Liver (tissue), 9 donors: Measurements from ENCODE around the gene LPIN3. TPM values are rescaled to one million over a fixed set of nuclear protein-coding genes. Genes with fewer than 3 reads are reported as not detected.

Experiments used
- DNase-seq: peaks from one replicate; pipeline ENCODE4 v3.0.0-alpha.2; 2017; ENCODE audit warnings: low spot score
- H3K27ac ChIP-seq, 2 donors: one replicate each; pipeline ENCODE4 v1.7.0; 2013; ENCODE audit warnings: inconsistent platforms in 2 of 2, low read length in 2 of 2, control low read depth in 1 of 2, low read depth in 1 of 2, mild to moderate bottlenecking in 1 of 2
- H3K27me3 ChIP-seq, 4 donors: one replicate each; pipeline versions ENCODE4 v1.6.1 to v1.7.0; 2013; ENCODE audit warnings: low read length in 3 of 4, inconsistent platforms in 1 of 4, mild to moderate bottlenecking in 1 of 4, moderate library complexity in 1 of 4; ENCODE audit not compliant: control insufficient read depth in 4 of 4, insufficient read depth in 4 of 4
- H3K36me3 ChIP-seq, 4 donors: one replicate each; pipeline versions ENCODE4 v1.6.1 to v1.7.0; 2013; ENCODE audit warnings: low read length in 3 of 4, mild to moderate bottlenecking in 3 of 4, low read depth in 1 of 4, moderate library complexity in 1 of 4; ENCODE audit not compliant: control insufficient read depth in 4 of 4, insufficient read depth in 3 of 4
- H3K4me1 ChIP-seq, 4 donors: one replicate each; pipeline versions ENCODE4 v1.6.1 to v1.7.0; 2013; ENCODE audit warnings: low read length in 3 of 4, mild to moderate bottlenecking in 3 of 4, moderate library complexity in 1 of 4; ENCODE audit not compliant: control insufficient read depth in 4 of 4, insufficient read depth in 4 of 4
- H3K4me3 ChIP-seq, 3 donors: one replicate each; pipeline versions ENCODE4 v1.6.1 to v1.7.0; 2013; ENCODE audit warnings: low read length in 3 of 3, control low read depth in 1 of 3, low read depth in 1 of 3, mild to moderate bottlenecking in 1 of 3
- H3K9ac ChIP-seq, 2 donors: one replicate each; pipeline ENCODE4 v1.7.0; 2013; ENCODE audit warnings: low read length in 2 of 2, mild to moderate bottlenecking in 2 of 2, moderate library complexity in 2 of 2, control low read depth in 1 of 2, low read depth in 1 of 2
- H3K9me3 ChIP-seq, 4 donors: one replicate each; pipeline versions ENCODE4 v1.6.1 to v1.7.0; 2013; ENCODE audit warnings: low read length in 3 of 4; ENCODE audit not compliant: control insufficient read depth in 4 of 4
- EGR1 ChIP-seq, 2 donors: IDR thresholded peaks; 2 replicates each; pipeline ENCODE4 v1.6.1; 2016 to 2018; ENCODE audit warnings: antibody characterized with exemption in 2 of 2, low read depth in 2 of 2
- FOXA1 ChIP-seq: IDR thresholded peaks from 2 replicates; pipeline ENCODE4 v1.6.1; 2016; ENCODE audit warnings: antibody characterized with exemption
- FOXA2 ChIP-seq: IDR thresholded peaks from 2 replicates; pipeline ENCODE4 v1.6.1; 2016; ENCODE audit warnings: antibody characterized with exemption
- GABPA ChIP-seq, 2 donors: IDR thresholded peaks in 1 of 2; conservative IDR thresholded peaks in 1 of 2; 2 replicates each; pipeline ENCODE4 v1.6.1; 2016; ENCODE audit warnings: antibody characterized with exemption in 2 of 2, mild to moderate bottlenecking in 1 of 2, moderate library complexity in 1 of 2
- HNF4A ChIP-seq, 2 donors: conservative IDR thresholded peaks; 2 replicates each; pipeline ENCODE4 v1.6.1; 2016; ENCODE audit warnings: antibody characterized with exemption in 2 of 2, mild to moderate bottlenecking in 2 of 2
- HNF4G ChIP-seq: IDR thresholded peaks from 2 replicates; pipeline ENCODE4 v1.6.1; 2016; ENCODE audit warnings: antibody characterized with exemption
- JUND ChIP-seq, 2 donors: IDR thresholded peaks; 2 replicates each; pipeline ENCODE4 v1.6.1; 2016; ENCODE audit warnings: antibody characterized with exemption in 2 of 2
- NR2F2 ChIP-seq: IDR thresholded peaks from 2 replicates; pipeline ENCODE4 v1.6.1; 2016; ENCODE audit warnings: antibody characterized with exemption
- RAD21 ChIP-seq, 2 donors: IDR thresholded peaks; 2 replicates each; pipeline ENCODE4 v1.6.1; 2016; ENCODE audit warnings: antibody characterized with exemption in 2 of 2, mild to moderate bottlenecking in 2 of 2
- RXRA ChIP-seq, 2 donors: IDR thresholded peaks; 2 replicates each; pipeline ENCODE4 v1.6.1; 2017 to 2018; ENCODE audit warnings: antibody characterized with exemption in 2 of 2, mild to moderate bottlenecking in 1 of 2
- SP1 ChIP-seq: IDR thresholded peaks from 2 replicates; pipeline ENCODE4 v1.6.1; 2018; ENCODE audit warnings: antibody characterized with exemption, mild to moderate bottlenecking
- TAF1 ChIP-seq: conservative IDR thresholded peaks from 2 replicates; pipeline ENCODE4 v1.6.1; 2016; ENCODE audit warnings: antibody characterized with exemption, mild to moderate bottlenecking
- YY1 ChIP-seq: IDR thresholded peaks from 2 replicates; pipeline ENCODE4 v1.6.1; 2016; ENCODE audit warnings: antibody characterized with exemption, mild to moderate bottlenecking
- WGBS: extraction: QIAGEN DNeasy Blood & Tissue Kit; methylation state at CpG from one replicate; pipeline ENCODE4 v1.1.7; 2013; 5-methylcytosine and 5-hydroxymethylcytosine counted together
- polyA plus RNA-seq, 2 donors: library from polyadenylated mRNA; stranded (reverse) in 1 of 2; unstranded in 1 of 2; fragments of 200-250 nt in 1 of 2; fragments of >200 nt in 1 of 2; fragmentation: Nextera tagmentation in 1 of 2; extraction: Ambion mirVana in 1 of 2; gene quantifications; one replicate each; pipeline versions ENCODE4 v1.2.1 to v1.2.3, GENCODE V29; 2013 to 2015
- total RNA-seq, 2 donors: library from RNA; depleted of rRNA; stranded (reverse); fragments of >200 nt; gene quantifications; one replicate each; pipeline ENCODE4 v1.2.3, GENCODE V29; 2014
- TF ChIP-seq, protein P1 (sequence below): IDR thresholded peaks from 2 replicates; pipeline ENCODE4 v1.6.1; 2016; ENCODE audit warnings: antibody characterized with exemption
- TF ChIP-seq, protein P2 (sequence below): IDR thresholded peaks from 2 replicates; pipeline ENCODE4 v1.6.1; 2016; ENCODE audit warnings: antibody characterized with exemption, mild to moderate bottlenecking
- TF ChIP-seq, protein P3 (sequence below): IDR thresholded peaks from 2 replicates; pipeline ENCODE4 v1.6.1; 2016; ENCODE audit warnings: antibody characterized with exemption
- TF ChIP-seq, protein P4 (sequence below): fragments of 150-350 bp; IDR thresholded peaks from 2 replicates; pipeline ENCODE4 v1.5.1; 2017; ENCODE audit warnings: improper control_type of control experiment, low read depth, low read length; ENCODE audit not compliant: missing input control
- TF ChIP-seq, protein P5 (sequence below): IDR thresholded peaks from 2 replicates; pipeline ENCODE4 v1.6.1; 2016; ENCODE audit warnings: antibody characterized with exemption
- donor health status: healthy.
- donor health status: healthy.
- donor health status: healthy.
- donor health status: healthy.
- donor health status: healthy.

The LPIN3 gene
- total and polyA plus RNA-seq, 4 donors, result 1.5 to 32.4 (median 13.4) TPM

DNA sequence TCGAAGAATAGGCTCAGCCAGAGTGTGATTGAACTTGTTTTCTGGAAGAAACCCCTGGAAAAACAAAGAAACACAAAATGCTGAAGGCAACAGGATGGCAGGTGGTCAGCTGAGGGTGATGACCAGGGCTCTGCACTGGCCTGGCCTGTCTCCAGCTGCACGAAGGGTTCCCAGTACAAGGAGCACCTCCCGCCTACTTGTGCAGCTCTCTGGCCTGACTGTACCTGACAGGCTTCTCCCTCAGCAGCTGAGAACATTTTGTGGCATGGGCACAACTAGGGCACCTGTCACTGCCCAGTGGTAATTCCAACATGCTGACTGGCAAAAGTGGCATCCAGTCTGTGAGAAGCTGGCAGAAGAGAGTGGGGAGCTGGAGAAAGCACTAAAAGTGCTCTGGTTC, 64.8 kb downstream of the LPIN3 start:
- WGBS, result 88% methylated on average over 3 of the region's 3 CpGs
- no peak for TF ChIP-seq RAD21 (IDR thresholded peaks at IDR 0.05)
- no peak for TF ChIP-seq YY1
- no peak for TF ChIP-seq EGR1 (IDR thresholded peaks at IDR 0.05; ENCODE audit: low read depth in 2 of 2)
- TF ChIP-seq, protein P1, sequence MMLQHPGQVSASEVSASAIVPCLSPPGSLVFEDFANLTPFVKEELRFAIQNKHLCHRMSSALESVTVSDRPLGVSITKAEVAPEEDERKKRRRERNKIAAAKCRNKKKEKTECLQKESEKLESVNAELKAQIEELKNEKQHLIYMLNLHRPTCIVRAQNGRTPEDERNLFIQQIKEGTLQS, result no peak
- TF ChIP-seq, protein P2, sequence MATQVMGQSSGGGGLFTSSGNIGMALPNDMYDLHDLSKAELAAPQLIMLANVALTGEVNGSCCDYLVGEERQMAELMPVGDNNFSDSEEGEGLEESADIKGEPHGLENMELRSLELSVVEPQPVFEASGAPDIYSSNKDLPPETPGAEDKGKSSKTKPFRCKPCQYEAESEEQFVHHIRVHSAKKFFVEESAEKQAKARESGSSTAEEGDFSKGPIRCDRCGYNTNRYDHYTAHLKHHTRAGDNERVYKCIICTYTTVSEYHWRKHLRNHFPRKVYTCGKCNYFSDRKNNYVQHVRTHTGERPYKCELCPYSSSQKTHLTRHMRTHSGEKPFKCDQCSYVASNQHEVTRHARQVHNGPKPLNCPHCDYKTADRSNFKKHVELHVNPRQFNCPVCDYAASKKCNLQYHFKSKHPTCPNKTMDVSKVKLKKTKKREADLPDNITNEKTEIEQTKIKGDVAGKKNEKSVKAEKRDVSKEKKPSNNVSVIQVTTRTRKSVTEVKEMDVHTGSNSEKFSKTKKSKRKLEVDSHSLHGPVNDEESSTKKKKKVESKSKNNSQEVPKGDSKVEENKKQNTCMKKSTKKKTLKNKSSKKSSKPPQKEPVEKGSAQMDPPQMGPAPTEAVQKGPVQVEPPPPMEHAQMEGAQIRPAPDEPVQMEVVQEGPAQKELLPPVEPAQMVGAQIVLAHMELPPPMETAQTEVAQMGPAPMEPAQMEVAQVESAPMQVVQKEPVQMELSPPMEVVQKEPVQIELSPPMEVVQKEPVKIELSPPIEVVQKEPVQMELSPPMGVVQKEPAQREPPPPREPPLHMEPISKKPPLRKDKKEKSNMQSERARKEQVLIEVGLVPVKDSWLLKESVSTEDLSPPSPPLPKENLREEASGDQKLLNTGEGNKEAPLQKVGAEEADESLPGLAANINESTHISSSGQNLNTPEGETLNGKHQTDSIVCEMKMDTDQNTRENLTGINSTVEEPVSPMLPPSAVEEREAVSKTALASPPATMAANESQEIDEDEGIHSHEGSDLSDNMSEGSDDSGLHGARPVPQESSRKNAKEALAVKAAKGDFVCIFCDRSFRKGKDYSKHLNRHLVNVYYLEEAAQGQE, result no peak
- no peak for TF ChIP-seq RXRA (IDR thresholded peaks at IDR 0.05)
- TF ChIP-seq, protein P3, sequence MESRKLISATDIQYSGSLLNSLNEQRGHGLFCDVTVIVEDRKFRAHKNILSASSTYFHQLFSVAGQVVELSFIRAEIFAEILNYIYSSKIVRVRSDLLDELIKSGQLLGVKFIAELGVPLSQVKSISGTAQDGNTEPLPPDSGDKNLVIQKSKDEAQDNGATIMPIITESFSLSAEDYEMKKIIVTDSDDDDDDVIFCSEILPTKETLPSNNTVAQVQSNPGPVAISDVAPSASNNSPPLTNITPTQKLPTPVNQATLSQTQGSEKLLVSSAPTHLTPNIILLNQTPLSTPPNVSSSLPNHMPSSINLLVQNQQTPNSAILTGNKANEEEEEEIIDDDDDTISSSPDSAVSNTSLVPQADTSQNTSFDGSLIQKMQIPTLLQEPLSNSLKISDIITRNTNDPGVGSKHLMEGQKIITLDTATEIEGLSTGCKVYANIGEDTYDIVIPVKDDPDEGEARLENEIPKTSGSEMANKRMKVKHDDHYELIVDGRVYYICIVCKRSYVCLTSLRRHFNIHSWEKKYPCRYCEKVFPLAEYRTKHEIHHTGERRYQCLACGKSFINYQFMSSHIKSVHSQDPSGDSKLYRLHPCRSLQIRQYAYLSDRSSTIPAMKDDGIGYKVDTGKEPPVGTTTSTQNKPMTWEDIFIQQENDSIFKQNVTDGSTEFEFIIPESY, result no peak
- TF ChIP-seq SP1, result no peak
- TF ChIP-seq, protein P4, sequence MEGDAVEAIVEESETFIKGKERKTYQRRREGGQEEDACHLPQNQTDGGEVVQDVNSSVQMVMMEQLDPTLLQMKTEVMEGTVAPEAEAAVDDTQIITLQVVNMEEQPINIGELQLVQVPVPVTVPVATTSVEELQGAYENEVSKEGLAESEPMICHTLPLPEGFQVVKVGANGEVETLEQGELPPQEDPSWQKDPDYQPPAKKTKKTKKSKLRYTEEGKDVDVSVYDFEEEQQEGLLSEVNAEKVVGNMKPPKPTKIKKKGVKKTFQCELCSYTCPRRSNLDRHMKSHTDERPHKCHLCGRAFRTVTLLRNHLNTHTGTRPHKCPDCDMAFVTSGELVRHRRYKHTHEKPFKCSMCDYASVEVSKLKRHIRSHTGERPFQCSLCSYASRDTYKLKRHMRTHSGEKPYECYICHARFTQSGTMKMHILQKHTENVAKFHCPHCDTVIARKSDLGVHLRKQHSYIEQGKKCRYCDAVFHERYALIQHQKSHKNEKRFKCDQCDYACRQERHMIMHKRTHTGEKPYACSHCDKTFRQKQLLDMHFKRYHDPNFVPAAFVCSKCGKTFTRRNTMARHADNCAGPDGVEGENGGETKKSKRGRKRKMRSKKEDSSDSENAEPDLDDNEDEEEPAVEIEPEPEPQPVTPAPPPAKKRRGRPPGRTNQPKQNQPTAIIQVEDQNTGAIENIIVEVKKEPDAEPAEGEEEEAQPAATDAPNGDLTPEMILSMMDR, result no peak
- no peak for TF ChIP-seq TAF1
- no peak for TF ChIP-seq HNF4A (conservative IDR thresholded peaks at IDR 0.05)
- TF ChIP-seq, protein P5, sequence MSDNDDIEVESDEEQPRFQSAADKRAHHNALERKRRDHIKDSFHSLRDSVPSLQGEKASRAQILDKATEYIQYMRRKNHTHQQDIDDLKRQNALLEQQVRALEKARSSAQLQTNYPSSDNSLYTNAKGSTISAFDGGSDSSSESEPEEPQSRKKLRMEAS, result no peak
- TF ChIP-seq JUND (IDR thresholded peaks at IDR 0.05), result no peak
- TF ChIP-seq GABPA (IDR thresholded peaks at IDR 0.05 in 1 of 2, conservative IDR thresholded peaks at IDR 0.05 in 1 of 2), result no peak
- TF ChIP-seq HNF4G, result no peak
- TF ChIP-seq FOXA1, result no peak
- no peak for TF ChIP-seq NR2F2
- TF ChIP-seq FOXA2, result no peak
- no peak overlapping the region for H3K9ac ChIP-seq

More for the DNA sequence above, 64.8 kb downstream of the LPIN3 start:
- Histone ChIP-seq H3K9me3 (no peaks in the 10 kb centered on the region), H3K36me3 (peaks cover 7 to 64% (median 28%) of the 10 kb centered on the region in 4 donors), H3K4me3 (no peak overlapping the region), H3K4me1 (no peaks in the 10 kb centered on the region), H3K27ac (no peak overlapping the region), H3K27me3 (no peaks in the 10 kb centered on the region)
- DNase-seq, result no peak
